ENCODE data around the gene PRRX2.
"Not testable (repeated sequence)": the region's sequence is repeated elsewhere in the genome, so short reads cannot be mapped to it uniquely, and the experiment has no call there.

Gene PRRX2

DNA sequence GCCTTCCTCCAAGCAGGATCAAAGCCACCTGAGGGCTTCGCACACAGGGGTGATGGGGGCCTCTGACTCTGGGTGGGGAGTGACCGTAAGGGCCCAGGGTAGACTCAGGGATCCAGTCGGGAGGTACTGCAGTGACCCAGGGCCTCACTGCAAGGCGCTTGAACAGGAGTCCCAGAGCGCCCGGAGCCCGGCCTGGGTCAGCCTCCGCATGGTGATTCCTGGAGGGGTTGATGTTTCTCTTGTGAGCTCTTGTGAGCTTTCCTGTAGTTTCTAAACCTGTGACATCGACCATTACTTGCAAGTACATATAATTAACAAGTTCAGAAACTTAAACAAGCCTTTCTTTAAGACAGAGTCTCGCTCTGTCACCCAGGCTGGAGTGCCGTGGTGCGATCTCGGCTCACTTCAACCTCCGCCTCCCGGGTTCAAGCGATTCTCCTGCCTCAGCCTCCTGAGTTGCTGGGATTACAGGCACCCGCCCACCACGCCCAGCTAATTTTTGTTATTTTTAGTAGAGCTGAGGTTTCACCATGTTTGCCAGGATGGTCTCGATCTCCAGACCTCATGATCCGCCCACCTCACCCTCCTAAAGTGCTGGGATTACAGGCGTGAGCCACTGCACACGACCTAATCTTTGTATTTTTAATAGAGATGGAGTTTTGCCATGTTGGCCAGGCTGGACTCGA lies 67.6 kb downstream of the PRRX2 start:
- no peak for DNase-seq (ENCODE audit: low read depth)

DNA sequence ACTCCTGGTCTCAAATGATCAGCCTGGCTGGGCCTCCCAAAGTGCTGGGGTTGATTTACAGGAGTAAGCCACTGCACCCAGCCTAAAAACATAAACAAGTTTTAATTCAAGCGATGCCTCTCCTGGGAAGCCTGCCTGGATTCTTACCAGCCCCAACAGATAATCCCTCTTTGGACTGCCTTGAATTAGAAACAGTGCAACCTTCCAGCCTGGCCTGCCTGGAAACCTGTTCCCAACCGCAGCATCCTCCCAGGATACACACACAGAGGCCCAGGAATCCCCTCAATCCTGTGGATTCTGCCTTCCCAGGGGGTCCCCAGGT lies 68.1 kb downstream of the PRRX2 start:
- no peak for DNase-seq (ENCODE audit: low read depth)

DNA sequence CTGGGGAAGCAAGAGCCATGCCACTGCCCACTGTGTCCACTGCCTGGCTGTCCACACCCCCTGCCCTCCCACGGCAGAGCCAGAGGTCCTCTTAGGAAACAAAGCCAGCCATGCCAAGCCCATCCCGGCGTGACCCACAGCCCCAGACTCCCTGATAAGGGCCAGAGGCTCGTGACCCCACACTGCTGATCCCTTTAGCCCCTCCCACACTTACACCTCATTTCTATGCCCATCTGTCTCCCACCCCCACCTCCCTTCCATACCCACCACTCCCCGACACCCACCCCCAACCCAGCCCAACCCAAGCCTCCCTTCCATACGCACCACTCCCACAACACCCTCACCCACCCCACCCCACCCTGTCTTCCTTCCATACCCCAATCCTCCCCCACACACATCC lies 70.1 kb downstream of the PRRX2 start:
- DNase-seq (ENCODE audit: low read depth): no peak

DNA sequence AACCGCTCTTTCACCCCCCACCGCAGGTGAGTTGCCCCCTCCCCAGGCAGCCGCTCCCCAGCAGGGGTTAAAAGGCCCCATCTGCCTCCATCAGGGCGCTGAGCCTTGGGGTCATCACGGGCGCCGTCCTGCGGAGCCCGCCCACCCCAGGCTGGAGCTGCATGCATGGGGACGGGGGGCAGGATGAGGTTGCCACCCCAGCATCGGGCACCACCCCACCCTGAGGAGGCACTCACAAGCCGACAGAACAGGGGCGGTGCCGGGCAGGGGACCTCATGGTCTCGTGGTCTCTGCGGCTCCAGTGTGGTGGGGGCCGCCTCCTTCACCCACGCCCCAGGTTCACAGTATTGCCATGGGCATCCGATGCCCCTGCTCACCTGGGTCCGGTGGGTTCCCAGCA lies 70.9 kb downstream of the PRRX2 start:
- DNase-seq (ENCODE audit: low read depth): no peak

DNA sequence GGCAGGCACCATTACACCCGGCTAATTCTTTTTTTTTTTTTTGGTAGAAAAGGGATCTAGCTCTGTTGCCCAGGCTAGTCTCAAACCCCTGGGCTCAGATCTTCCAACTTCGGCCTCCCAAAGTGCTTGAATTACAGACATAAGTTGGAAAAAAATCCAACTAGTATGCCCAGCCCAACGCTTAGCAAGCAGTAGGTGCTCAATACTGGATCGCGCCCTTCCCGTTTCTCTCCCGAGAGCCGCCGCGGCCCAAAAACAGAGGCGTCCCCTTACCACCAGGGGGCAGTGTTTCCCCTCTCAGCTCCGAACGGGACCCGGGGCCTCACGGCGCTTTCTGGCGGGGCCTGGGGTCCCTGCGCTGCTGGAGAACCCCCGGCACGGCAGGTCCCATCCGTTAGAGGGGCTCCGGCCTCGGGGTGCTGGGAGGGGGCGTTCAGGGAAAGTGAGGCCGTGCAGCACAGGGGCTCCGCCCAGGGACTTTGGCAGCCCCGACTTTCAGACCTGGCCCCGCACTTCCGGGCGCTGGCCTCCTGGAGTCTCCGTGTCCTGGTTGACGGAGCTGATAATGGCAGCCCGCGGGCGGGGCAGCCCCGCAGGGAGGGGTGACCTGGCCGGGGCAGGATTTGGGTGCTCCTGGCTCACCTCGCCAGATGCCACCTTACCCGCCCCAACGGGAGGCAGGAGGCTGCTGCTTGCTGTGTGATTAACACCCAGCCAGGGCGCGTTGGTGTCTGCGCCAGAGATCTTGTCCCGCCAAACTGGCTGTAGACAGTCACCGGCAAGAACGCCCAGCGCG lies 72.2 kb downstream of the PRRX2 start:
- DNase-seq (ENCODE audit: low read depth): peak; percentile 76

DNA sequence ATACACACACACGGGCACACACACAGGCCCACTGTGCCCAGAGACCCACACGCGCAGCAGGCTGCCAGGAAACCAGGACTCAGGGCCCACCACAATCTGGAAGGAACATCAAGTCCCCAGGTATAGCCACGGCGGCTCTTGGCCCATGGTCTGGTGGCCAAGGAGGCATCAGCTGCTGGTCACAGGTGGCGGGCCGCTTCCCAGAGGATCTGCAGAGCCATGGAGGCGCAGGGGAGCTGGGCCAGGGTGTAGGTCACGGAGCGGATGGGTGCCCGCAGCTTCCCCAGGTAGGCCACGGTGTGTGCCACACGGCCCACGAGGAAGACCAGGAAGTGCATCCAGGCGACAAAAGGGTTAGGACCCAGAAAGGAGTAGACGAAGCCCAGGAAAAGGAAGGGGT lies 74.0 kb downstream of the PRRX2 start:
- no peak for DNase-seq (ENCODE audit: low read depth)

GRCh38 chr9:129740174-129740573 lies 74.7 kb downstream of the PRRX2 start:
- no peak for DNase-seq (ENCODE audit: low read depth)

- no peak for DNase-seq (ENCODE audit: low read depth)
Observed at GRCh38 chr9:129740666-129741464, 75.4 kb downstream of the PRRX2 start.

- no peak for DNase-seq (ENCODE audit: low read depth)
Observed at GRCh38 chr9:129745200-129745599, 79.8 kb downstream of the PRRX2 start.

- no peak for DNase-seq (ENCODE audit: low read depth)
Observed at GRCh38 chr9:129746092-129746777, 80.8 kb downstream of the PRRX2 start.

- DNase-seq (ENCODE audit: low read depth): no peak
Observed at GRCh38 chr9:129748249-129748648, 82.8 kb downstream of the PRRX2 start.

DNA sequence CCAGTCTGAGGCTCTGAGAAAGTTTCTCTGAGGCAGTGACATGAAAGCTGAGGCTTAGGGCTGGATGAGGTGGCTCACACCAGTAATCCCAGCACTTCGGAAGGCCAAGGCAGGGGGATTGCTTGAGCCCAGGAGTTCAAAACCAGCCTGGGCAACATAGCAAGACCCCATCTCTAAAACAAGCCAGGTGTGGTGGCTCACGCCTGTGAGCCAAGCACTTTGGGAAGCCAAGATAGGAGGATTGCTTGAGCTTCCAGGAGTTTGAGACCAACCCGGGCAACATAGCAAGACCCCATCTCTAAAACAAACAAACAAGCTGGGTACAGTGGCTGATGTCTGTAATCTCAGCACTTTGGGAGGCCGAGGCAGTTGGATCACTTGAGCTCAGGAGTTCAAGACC lies 83.6 kb downstream of the PRRX2 start:
- not testable (repeated sequence) for DNase-seq (ENCODE audit: low read depth)

GRCh38 chr9:129749575-129749974 lies 84.1 kb downstream of the PRRX2 start:
- DNase-seq (ENCODE audit: low read depth): no peak

DNA sequence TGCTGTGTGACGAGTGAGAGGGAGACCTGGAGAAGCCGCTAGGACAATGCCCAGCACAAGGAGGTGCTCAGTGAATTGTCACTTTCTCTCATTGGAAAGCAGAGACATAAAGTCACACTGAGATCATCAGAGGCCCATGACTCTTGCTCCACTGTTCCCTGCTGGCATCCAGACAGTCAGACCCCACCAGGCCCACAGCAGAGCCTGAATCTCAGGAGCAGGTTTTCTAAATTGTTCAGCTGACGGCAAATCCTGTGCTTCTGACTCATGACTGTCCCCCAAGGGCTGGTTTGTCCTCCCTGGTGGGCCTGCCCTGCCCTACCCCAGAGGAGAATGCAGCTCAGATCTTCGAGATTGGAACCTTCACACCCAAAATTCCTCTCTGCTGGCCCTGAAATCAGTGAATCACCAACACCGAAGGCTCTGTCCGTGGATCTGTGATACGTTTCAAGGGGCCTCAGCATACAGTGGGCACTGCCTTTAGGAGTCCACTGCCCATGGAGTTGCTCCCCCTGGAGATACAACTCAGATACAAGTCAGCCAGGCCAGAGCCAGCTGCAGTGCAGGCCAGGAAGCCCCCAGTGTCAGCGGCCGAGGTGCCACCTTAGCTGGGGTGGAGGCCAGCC lies 84.7 kb downstream of the PRRX2 start:
- DNase-seq (ENCODE audit: low read depth): no peak

GRCh38 chr9:129751841-129752801 lies 86.7 kb downstream of the PRRX2 start:
- no peak for DNase-seq (ENCODE audit: low read depth)

DNA sequence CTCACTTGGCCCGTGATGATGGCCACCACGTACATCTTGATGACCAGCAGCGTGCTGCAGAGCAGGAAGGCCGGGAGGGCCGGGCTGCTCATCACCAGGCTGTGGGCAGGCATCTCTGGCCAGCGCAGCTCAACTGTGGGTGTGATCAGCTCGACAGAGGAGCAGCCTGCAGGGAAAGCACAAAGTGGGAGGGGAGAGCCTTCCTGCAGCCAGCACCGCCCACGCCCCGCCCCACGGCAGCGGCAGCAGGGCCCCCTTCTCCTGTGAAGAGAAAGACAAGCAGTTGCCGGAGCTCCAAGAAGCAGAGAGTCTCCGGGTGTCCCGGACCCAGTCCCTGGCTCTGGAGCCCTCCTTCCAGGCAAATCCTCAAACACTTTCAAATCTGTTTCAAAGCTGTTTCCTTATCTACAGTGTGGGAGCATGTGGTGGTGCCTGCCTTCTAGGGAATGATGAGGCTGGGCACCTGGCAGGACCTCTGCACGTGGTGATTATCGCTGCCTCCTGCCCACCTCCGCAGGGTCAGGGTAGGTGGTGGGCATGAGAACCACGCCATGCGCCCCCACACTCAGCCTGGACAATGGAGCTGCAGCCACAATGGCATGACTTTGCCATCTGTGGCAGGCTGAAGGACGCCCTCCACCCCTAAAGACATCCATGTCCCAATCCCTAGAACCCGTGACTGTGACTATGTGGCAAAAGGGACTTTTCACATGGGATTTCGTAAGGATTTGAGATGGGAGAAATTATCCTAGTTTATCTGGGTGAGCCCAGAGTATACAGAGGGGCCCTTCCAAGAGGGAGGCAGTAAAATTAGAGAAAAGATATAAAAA lies 87.7 kb downstream of the PRRX2 start, which contains the start of gene PTGES:
TSS of gene PTGES (minus strand) at position 143 of the 830 bp plus-strand sequence. CDS start at position 113, 30 bp downstream.
- peak; percentile 18 for DNase-seq (ENCODE audit: low read depth)

GRCh38 chr9:129755151-129755550 lies 89.7 kb downstream of the PRRX2 start:
- DNase-seq (ENCODE audit: low read depth): no peak

DNA sequence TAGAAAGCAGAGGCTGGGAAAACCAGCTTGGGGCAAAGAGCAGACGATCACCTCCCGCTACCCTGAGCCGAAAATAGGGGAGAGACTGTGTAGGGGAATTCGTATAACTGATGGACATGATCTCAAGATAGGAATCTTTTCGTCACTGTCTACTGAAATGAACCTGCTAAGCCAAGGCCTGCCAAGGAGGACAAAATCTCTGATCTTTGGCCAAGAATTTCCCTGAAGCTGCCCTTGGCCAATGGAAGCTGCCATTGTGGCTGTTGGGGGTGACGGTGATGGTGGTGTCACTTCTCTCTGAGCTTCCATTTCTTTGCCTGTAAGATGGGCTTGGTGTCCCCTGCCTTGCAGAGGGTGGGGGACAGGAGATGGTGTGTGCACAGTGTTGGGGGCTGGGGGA lies 90.7 kb downstream of the PRRX2 start:
- no peak for DNase-seq (ENCODE audit: low read depth)

GRCh38 chr9:129757045-129757444 lies 91.6 kb downstream of the PRRX2 start:
- no peak for DNase-seq (ENCODE audit: low read depth)

DNA sequence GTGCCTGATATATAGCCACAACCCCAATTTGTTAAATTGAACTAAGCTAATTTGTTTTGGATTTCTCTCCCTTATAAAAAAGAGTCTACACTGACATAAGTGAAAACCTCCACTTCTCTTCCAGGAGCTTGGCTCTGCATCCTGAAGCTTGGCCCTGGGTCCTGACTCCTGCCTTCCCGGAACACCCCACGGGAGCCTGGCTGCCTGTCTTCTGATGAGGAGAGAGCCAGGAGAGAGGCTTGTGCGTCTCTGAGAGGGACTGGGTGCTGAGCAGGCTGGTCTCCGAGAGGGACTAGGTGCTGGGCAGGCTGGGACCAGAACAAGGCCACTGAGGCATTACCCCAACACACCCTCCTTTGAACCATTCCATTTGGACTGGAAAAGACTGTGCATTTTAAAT lies 93.9 kb downstream of the PRRX2 start:
- DNase-seq (ENCODE audit: low read depth): no peak

All from T follicular helper cell (primary cell).